ENCODE data around the gene KDM4B. TPM values are rescaled to one million over a fixed set of nuclear protein-coding genes. Genes with fewer than 3 reads are reported as not detected.

The KDM4B gene
- total and polyA plus RNA-seq, 4 donors: 3.2 to 19.7 (median 12.9) TPM

DNA sequence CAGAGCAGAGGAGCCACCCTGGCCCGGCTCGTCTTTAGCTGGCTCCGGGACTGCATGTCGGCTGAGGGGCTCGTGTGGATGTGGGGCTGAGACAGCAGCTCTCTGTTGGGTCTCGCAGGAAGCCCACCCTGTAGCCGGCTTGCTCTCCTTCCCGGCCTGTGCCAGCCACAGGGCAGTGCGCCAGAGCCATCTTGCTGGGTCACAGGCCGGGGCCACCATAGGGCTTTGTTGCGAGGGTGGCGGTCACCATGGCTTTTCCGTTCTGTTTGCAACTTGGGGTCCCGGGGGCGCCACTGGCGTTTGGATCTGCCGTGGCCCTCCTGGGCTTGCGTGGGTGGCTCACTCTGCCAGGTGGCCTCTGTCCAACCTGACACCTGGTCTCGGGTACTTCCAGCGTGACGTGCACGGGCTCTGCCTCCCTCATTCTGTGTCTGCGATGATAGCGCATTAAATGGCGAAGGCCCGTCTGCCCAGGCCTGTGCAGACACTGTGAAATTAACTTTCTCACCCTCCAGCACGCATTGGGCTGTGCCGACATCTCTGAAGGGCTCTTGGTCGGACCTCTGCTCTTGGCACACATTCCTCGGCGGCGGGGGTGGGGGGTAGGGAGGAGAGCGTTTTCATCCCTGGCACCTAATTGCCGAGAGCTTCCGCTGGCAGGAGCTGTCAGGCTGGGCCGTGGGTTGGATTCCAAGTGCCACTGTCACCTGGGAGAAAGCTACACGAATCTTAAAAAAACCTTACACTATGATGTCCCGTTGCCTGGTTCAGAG lies 95.1 kb downstream of the KDM4B start:
- Histone ChIP-seq H3K4me3 (ENCODE audit: low read depth in 1 of 3, low read length in 3 of 3) (no peak overlapping the region), H3K36me3 (ENCODE audit: control insufficient read depth in 4 of 4, insufficient read depth in 3 of 4, low read depth in 1 of 4, low read length in 3 of 4) (peaks cover 10 to 19% (median 13%) of the 10 kb centered on the region in 4 donors), H3K9ac (ENCODE audit: low read depth in 1 of 2, low read length in 2 of 2) (no peak overlapping the region), H3K4me1 (ENCODE audit: control insufficient read depth in 4 of 4, insufficient read depth in 4 of 4, low read length in 3 of 4) (peaks cover 10 to 20% (median 16%) of the 10 kb centered on the region in 4 donors), H3K9me3 (ENCODE audit: control insufficient read depth in 4 of 4, low read length in 3 of 4) (peaks cover 0 to 5% (median 3%) of the 10 kb centered on the region in 4 donors), H3K27me3 (ENCODE audit: control insufficient read depth in 4 of 4, insufficient read depth in 4 of 4, low read length in 3 of 4) (no peaks in the 10 kb centered on the region), H3K27ac (ENCODE audit: low read depth in 1 of 2, low read length in 2 of 2) (no peak overlapping the region)
- TF ChIP-seq HNF4G (IDR thresholded peaks at IDR 0.05) (no peak), TAF1 (conservative IDR thresholded peaks at IDR 0.05) (no peak), JUND (IDR thresholded peaks at IDR 0.05) (no peak), NR2F2 (IDR thresholded peaks at IDR 0.05) (no peak), HNF4A (conservative IDR thresholded peaks at IDR 0.05) (no peak), RXRA (IDR thresholded peaks at IDR 0.05) (no peak), GABPA (IDR thresholded peaks at IDR 0.05 in 1 of 2, conservative IDR thresholded peaks at IDR 0.05 in 1 of 2) (no peak), FOXA1 (IDR thresholded peaks at IDR 0.05) (no peak), ATF3 (IDR thresholded peaks at IDR 0.05) (no peak), RAD21 (IDR thresholded peaks at IDR 0.05) (no peak), FOXA2 (IDR thresholded peaks at IDR 0.05) (no peak), SP1 (IDR thresholded peaks at IDR 0.05) (no peak)
- TF ChIP-seq, protein P1, sequence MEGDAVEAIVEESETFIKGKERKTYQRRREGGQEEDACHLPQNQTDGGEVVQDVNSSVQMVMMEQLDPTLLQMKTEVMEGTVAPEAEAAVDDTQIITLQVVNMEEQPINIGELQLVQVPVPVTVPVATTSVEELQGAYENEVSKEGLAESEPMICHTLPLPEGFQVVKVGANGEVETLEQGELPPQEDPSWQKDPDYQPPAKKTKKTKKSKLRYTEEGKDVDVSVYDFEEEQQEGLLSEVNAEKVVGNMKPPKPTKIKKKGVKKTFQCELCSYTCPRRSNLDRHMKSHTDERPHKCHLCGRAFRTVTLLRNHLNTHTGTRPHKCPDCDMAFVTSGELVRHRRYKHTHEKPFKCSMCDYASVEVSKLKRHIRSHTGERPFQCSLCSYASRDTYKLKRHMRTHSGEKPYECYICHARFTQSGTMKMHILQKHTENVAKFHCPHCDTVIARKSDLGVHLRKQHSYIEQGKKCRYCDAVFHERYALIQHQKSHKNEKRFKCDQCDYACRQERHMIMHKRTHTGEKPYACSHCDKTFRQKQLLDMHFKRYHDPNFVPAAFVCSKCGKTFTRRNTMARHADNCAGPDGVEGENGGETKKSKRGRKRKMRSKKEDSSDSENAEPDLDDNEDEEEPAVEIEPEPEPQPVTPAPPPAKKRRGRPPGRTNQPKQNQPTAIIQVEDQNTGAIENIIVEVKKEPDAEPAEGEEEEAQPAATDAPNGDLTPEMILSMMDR (IDR thresholded peaks at IDR 0.05; ENCODE audit: low read depth, low read length, missing input control): no peak
- TF ChIP-seq, protein P2, sequence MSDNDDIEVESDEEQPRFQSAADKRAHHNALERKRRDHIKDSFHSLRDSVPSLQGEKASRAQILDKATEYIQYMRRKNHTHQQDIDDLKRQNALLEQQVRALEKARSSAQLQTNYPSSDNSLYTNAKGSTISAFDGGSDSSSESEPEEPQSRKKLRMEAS (IDR thresholded peaks at IDR 0.05): no peak
- TF ChIP-seq, protein P3, sequence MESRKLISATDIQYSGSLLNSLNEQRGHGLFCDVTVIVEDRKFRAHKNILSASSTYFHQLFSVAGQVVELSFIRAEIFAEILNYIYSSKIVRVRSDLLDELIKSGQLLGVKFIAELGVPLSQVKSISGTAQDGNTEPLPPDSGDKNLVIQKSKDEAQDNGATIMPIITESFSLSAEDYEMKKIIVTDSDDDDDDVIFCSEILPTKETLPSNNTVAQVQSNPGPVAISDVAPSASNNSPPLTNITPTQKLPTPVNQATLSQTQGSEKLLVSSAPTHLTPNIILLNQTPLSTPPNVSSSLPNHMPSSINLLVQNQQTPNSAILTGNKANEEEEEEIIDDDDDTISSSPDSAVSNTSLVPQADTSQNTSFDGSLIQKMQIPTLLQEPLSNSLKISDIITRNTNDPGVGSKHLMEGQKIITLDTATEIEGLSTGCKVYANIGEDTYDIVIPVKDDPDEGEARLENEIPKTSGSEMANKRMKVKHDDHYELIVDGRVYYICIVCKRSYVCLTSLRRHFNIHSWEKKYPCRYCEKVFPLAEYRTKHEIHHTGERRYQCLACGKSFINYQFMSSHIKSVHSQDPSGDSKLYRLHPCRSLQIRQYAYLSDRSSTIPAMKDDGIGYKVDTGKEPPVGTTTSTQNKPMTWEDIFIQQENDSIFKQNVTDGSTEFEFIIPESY (IDR thresholded peaks at IDR 0.05): no peak
- TF ChIP-seq, protein P4, sequence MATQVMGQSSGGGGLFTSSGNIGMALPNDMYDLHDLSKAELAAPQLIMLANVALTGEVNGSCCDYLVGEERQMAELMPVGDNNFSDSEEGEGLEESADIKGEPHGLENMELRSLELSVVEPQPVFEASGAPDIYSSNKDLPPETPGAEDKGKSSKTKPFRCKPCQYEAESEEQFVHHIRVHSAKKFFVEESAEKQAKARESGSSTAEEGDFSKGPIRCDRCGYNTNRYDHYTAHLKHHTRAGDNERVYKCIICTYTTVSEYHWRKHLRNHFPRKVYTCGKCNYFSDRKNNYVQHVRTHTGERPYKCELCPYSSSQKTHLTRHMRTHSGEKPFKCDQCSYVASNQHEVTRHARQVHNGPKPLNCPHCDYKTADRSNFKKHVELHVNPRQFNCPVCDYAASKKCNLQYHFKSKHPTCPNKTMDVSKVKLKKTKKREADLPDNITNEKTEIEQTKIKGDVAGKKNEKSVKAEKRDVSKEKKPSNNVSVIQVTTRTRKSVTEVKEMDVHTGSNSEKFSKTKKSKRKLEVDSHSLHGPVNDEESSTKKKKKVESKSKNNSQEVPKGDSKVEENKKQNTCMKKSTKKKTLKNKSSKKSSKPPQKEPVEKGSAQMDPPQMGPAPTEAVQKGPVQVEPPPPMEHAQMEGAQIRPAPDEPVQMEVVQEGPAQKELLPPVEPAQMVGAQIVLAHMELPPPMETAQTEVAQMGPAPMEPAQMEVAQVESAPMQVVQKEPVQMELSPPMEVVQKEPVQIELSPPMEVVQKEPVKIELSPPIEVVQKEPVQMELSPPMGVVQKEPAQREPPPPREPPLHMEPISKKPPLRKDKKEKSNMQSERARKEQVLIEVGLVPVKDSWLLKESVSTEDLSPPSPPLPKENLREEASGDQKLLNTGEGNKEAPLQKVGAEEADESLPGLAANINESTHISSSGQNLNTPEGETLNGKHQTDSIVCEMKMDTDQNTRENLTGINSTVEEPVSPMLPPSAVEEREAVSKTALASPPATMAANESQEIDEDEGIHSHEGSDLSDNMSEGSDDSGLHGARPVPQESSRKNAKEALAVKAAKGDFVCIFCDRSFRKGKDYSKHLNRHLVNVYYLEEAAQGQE (IDR thresholded peaks at IDR 0.05): no peak
- no peak for DNase-seq (ENCODE audit: low spot score)
- WGBS: 96% methylated on average over 38 of the region's 38 CpGs
